ENCODE data around the gene NFATC2.

DNA sequence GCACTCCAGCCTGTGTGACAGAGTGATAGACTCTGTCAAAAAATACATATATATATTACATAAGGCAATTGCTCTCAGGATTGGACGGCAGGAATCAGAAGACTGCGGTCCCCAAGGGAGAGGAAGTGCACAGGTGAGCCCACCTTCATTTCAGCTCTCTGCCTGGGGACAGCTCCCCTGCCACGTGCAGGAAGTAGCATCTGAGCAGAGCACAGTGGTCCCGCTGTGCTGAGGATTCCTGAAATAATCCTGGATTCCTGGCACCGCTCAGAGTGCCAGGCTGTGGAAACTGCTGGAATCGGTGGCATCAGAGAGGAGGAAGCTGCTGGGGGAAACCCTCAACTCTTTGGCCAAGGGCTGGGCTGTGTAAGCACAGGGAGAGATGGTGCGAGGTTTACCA lies 27.7 kb downstream of the NFATC2 start:
- TF ChIP-seq, protein P1, sequence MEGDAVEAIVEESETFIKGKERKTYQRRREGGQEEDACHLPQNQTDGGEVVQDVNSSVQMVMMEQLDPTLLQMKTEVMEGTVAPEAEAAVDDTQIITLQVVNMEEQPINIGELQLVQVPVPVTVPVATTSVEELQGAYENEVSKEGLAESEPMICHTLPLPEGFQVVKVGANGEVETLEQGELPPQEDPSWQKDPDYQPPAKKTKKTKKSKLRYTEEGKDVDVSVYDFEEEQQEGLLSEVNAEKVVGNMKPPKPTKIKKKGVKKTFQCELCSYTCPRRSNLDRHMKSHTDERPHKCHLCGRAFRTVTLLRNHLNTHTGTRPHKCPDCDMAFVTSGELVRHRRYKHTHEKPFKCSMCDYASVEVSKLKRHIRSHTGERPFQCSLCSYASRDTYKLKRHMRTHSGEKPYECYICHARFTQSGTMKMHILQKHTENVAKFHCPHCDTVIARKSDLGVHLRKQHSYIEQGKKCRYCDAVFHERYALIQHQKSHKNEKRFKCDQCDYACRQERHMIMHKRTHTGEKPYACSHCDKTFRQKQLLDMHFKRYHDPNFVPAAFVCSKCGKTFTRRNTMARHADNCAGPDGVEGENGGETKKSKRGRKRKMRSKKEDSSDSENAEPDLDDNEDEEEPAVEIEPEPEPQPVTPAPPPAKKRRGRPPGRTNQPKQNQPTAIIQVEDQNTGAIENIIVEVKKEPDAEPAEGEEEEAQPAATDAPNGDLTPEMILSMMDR (conservative IDR thresholded peaks at IDR 0.05; ENCODE audit: low read depth, low read length), result no peak
- no peak for TF ChIP-seq BHLHE40 (IDR thresholded peaks at IDR 0.05; ENCODE audit: low read depth, low read length)
- no peak for TF ChIP-seq POLR2A (IDR thresholded peaks at IDR 0.05; ENCODE audit: low read depth, low read length)
- TF ChIP-seq MAZ (IDR thresholded peaks at IDR 0.05; ENCODE audit: borderline replicate concordance, low read depth, low read length), result no peak
- no peak for TF ChIP-seq RAD21 (IDR thresholded peaks at IDR 0.05; ENCODE audit: low read length)
- TF ChIP-seq, protein P2, sequence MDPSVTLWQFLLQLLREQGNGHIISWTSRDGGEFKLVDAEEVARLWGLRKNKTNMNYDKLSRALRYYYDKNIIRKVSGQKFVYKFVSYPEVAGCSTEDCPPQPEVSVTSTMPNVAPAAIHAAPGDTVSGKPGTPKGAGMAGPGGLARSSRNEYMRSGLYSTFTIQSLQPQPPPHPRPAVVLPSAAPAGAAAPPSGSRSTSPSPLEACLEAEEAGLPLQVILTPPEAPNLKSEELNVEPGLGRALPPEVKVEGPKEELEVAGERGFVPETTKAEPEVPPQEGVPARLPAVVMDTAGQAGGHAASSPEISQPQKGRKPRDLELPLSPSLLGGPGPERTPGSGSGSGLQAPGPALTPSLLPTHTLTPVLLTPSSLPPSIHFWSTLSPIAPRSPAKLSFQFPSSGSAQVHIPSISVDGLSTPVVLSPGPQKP (IDR thresholded peaks at IDR 0.05; ENCODE audit: borderline replicate concordance, low read depth, low read length), result no peak
- no peak for TF ChIP-seq MXI1 (IDR thresholded peaks at IDR 0.05; ENCODE audit: borderline replicate concordance, low read depth, low read length)
- no peak for TF ChIP-seq CEBPB (IDR thresholded peaks at IDR 0.05; ENCODE audit: low read depth, low read length)
- no peak for TF ChIP-seq RCOR1 (IDR thresholded peaks at IDR 0.05; ENCODE audit: insufficient replicate concordance, low read length)
- TF ChIP-seq SMC3 (IDR thresholded peaks at IDR 0.05; ENCODE audit: low read depth, low read length), result no peak
- no peak for TF ChIP-seq MAFK (IDR thresholded peaks at IDR 0.05; ENCODE audit: low read depth, low read length)
- TF ChIP-seq, protein P3, sequence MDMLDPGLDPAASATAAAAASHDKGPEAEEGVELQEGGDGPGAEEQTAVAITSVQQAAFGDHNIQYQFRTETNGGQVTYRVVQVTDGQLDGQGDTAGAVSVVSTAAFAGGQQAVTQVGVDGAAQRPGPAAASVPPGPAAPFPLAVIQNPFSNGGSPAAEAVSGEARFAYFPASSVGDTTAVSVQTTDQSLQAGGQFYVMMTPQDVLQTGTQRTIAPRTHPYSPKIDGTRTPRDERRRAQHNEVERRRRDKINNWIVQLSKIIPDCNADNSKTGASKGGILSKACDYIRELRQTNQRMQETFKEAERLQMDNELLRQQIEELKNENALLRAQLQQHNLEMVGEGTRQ (IDR thresholded peaks at IDR 0.05; ENCODE audit: low read depth, low read length), result no peak

All from IMR-90 (cell line).